HUES48 (cell line): ENCODE results near the gene CMBL.

Experiments
- H3K27ac ChIP-seq: one replicate; pipeline ENCODE4 v1.7.0; 2013; ENCODE audit warnings: low read depth, low read length, inconsistent platforms
- H3K27me3 ChIP-seq: 2 replicates; pipeline ENCODE4 v1.6.1; 2013; ENCODE audit warnings: mild to moderate bottlenecking, low read length; ENCODE audit not compliant: control insufficient read depth, insufficient read depth
- H3K36me3 ChIP-seq: 2 replicates; pipeline ENCODE4 v1.6.1; 2013; ENCODE audit warnings: low read length; ENCODE audit not compliant: control insufficient read depth, insufficient read depth
- H3K4me1 ChIP-seq: 2 replicates; pipeline ENCODE4 v1.6.1; 2013; ENCODE audit warnings: mild to moderate bottlenecking, low read length; ENCODE audit not compliant: control insufficient read depth, insufficient read depth
- H3K4me3 ChIP-seq: 2 replicates; pipeline ENCODE4 v1.5.1; 2013; ENCODE audit warnings: mild to moderate bottlenecking, low read depth, low read length
- H3K9ac ChIP-seq: 2 replicates; pipeline ENCODE4 v1.6.1; 2013; ENCODE audit warnings: mild to moderate bottlenecking, low read depth, low read length, moderate library complexity
- H3K9me3 ChIP-seq: 2 replicates; pipeline ENCODE4 v1.6.1; 2013; ENCODE audit warnings: low read length; ENCODE audit not compliant: control insufficient read depth, insufficient read depth

Gene CMBL

GRCh38 chr5:10307206-10308148, at the start of gene CMBL:
Gene CMBL (minus strand): TSS chr5:10307902. CDS start chr5:10290762, 17,140 bp downstream.
- peaks cover 15% of the 10 kb centered on the region; the same call in 1 of the 2 replicates for H3K4me1 ChIP-seq
- no peaks in the 10 kb centered on the region for H3K9me3 ChIP-seq
- peak within 1 kb of the TSS; percentile 58 for H3K9ac ChIP-seq
- peaks cover 12% of the 10 kb centered on the region for H3K27me3 ChIP-seq
- H3K36me3 ChIP-seq: no peaks in the 10 kb centered on the region
- H3K27ac ChIP-seq: no peak within 1 kb of the TSS
- peak within 1 kb of the TSS; percentile 73 for H3K4me3 ChIP-seq

GRCh38 chr5:10355071-10355889, 47.6 kb upstream of the CMBL start:
- H3K9ac ChIP-seq: peak overlapping the region; percentile 96; the same call in 1 of the 2 replicates
- peak overlapping the region; percentile 89 for H3K4me3 ChIP-seq

GRCh38 chr5:10354048-10354872, 46.6 kb upstream of the CMBL start:
- H3K9ac ChIP-seq: peak overlapping the region; percentile 96
- no peaks in the 10 kb centered on the region for H3K36me3 ChIP-seq
- peaks cover 9% of the 10 kb centered on the region; the same call in 1 of the 2 replicates for H3K27me3 ChIP-seq
- peaks cover 24% of the 10 kb centered on the region for H3K4me1 ChIP-seq
- H3K27ac ChIP-seq: peak overlapping the region; percentile 98
- no peaks in the 10 kb centered on the region for H3K9me3 ChIP-seq
- peak overlapping the region; percentile 89 for H3K4me3 ChIP-seq

More at GRCh38 chr5:10355071-10355889, 47.6 kb upstream of the CMBL start:
- Histone ChIP-seq H3K36me3 (no peaks in the 10 kb centered on the region), H3K4me1 (peaks cover 24% of the 10 kb centered on the region), H3K9me3 (no peaks in the 10 kb centered on the region), H3K27ac (no peak overlapping the region), H3K27me3 (peaks cover 9% of the 10 kb centered on the region; the same call in 1 of the 2 replicates)

- H3K9me3 ChIP-seq: no peaks in the 10 kb centered on the region
- no peaks in the 10 kb centered on the region for H3K36me3 ChIP-seq
- peak within 1 kb of the TSS; percentile 89 for H3K4me3 ChIP-seq
- H3K27ac ChIP-seq: peak within 1 kb of the TSS; percentile 98
- H3K4me1 ChIP-seq: peaks cover 24% of the 10 kb centered on the region
- H3K9ac ChIP-seq: peak within 1 kb of the TSS; percentile 96
- H3K27me3 ChIP-seq: peaks cover 9% of the 10 kb centered on the region; the same call in 1 of the 2 replicates
Observed at GRCh38 chr5:10353241-10354047, 45.7 kb upstream of the CMBL start, which contains the start of gene MARCHF6. Gene MARCHF6 (plus strand): TSS chr5:10353695. CDS start chr5:10353899, 204 bp downstream.

- Histone ChIP-seq H3K4me1 (peaks cover 19% of the 10 kb centered on the region), H3K36me3 (no peaks in the 10 kb centered on the region), H3K27ac (peak overlapping the region; percentile 98), H3K9me3 (no peaks in the 10 kb centered on the region), H3K9ac (peak overlapping the region; percentile 96), H3K4me3 (peak overlapping the region; percentile 89), H3K27me3 (peaks cover 9% of the 10 kb centered on the region; the same call in 1 of the 2 replicates)
Observed at GRCh38 chr5:10352430-10353240, 44.9 kb upstream of the CMBL start.

GRCh38 chr5:10351919-10352318, 44.2 kb upstream of the CMBL start:
- peaks cover 9% of the 10 kb centered on the region; the same call in 1 of the 2 replicates for H3K27me3 ChIP-seq
- H3K9me3 ChIP-seq: no peaks in the 10 kb centered on the region
- no peaks in the 10 kb centered on the region for H3K36me3 ChIP-seq
- H3K9ac ChIP-seq: no peak overlapping the region
- H3K4me1 ChIP-seq: peaks cover 17% of the 10 kb centered on the region
- no peak overlapping the region; the same call in 1 of the 2 replicates for H3K4me3 ChIP-seq
- no peak overlapping the region for H3K27ac ChIP-seq

- no peak overlapping the region for H3K27ac ChIP-seq
- H3K4me3 ChIP-seq: no peak overlapping the region
- H3K9ac ChIP-seq: no peak overlapping the region
- H3K36me3 ChIP-seq: no peaks in the 10 kb centered on the region
- peaks cover 17% of the 10 kb centered on the region for H3K4me1 ChIP-seq
- peaks cover 9% of the 10 kb centered on the region; the same call in 1 of the 2 replicates for H3K27me3 ChIP-seq
- H3K9me3 ChIP-seq: no peaks in the 10 kb centered on the region
Observed at GRCh38 chr5:10351199-10351905, 43.6 kb upstream of the CMBL start.

GRCh38 chr5:10348258-10348657, 40.6 kb upstream of the CMBL start:
- peaks cover 10% of the 10 kb centered on the region; the same call in 1 of the 2 replicates for H3K4me1 ChIP-seq
- H3K27ac ChIP-seq: no peak overlapping the region
- H3K4me3 ChIP-seq: no peak overlapping the region
- H3K36me3 ChIP-seq: no peaks in the 10 kb centered on the region
- no peak overlapping the region for H3K9ac ChIP-seq
- peaks cover 9% of the 10 kb centered on the region; the same call in 1 of the 2 replicates for H3K27me3 ChIP-seq
- no peaks in the 10 kb centered on the region for H3K9me3 ChIP-seq
